ENCODE data around the gene LEP.
"Not testable (repeated sequence)": the region's sequence is repeated elsewhere in the genome, so short reads cannot be mapped to it uniquely, and the experiment has no call there.

LEP gene

DNA sequence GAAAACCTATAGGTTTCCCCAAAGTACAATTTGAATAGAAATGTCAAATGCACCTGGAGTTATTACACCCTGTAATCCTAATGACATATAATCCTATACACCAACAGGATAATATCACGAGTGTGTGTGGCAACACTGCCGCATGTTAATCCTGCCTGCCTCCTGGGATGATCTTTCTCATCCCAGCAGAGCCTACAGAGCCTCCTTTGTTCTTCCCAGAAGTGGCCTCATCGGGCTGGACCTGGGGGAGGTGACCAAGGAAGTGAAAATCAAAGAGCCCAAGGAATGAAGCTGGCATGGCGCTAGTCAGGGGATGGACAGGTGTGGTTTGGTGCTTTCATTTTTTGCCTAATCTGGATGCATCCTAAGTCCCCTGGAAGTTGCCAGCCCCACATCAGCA, 29.5 kb upstream of the LEP start:
- no peak for DNase-seq

- DNase-seq, result no peak
Measured at GRCh38 chr7:128214463-128214862, 26.6 kb upstream of the LEP start.

GRCh38 chr7:128215281-128215680, 25.8 kb upstream of the LEP start:
- no peak for DNase-seq

DNA sequence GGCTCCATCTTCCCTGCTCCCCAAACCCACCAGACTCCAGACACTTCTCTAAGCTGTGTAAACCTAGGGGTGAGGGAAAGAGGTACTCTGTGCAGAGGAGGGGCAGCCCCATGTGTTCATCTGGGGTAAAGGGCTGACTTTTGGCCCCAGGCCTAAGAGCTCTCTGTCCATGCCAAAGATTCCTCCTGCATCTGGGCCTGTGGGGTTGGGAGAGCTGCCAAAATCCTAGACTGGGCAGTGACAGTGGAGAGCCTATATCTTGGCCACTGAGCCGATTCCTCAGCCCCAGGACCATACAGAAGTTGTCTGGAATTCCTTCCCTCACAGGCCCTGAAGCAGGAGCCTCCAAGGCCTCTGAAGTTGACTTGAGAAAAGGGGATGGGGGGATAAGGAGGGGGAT, 25.3 kb upstream of the LEP start:
- no peak for DNase-seq

DNA sequence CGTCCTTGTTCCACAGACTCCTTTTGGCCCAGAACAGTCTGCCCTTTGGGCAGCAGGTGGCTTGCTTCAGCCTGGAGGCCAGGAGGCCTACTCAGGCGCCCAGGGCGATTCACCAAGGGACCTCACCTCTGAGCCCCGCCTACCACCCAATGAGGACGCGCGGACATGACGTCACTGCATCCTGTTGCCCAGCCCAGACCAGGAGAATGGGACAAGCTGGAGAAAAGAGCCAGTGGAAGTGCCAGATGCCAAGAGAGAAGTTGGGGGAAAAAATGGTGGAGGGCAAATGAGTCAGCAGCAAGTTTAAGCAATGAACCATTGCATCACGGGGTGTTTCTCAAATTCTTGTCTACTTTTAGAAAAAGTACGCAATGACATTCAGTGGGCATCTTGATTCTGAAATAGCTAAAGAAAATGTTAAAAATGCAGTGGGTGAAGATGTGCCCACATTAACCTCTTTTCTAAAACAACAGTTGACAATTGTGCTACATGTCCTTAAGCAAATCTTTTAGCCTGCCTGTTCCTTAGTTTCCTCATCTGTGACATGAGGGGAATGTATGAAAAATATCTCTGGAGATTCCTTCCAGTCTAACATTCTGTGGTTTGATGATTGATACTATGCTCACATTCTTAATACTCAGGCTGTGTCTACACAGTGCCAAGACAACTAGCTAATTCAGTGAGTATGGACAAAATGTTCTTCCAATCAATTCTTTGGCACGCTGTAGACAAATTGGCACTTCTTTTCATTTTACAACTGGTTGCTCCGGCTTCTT, 23.9 kb upstream of the LEP start:
- DNase-seq, result no peak

- DNase-seq, result no peak
Measured at GRCh38 chr7:128217967-128218652, 23.0 kb upstream of the LEP start.

DNA sequence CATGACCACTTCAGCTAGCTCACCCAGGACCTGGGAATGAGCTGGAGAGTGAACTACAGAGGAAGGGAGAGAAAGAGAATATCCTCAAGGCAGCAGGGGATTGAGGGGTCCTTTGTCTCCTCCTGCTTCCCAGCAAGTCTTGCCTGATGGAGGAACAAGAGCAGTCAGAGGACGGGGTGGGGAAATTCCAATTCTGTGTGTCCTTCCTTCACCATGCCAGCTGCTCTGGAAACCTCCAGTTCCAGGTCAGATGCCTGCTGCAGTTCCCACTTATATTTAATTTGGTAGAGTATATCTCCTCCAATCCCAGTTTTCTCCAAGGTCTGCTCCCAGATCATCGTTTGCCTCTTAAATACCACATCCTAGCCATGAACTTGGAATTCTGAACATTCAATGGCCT, 21.4 kb upstream of the LEP start:
- no peak for DNase-seq

DNA sequence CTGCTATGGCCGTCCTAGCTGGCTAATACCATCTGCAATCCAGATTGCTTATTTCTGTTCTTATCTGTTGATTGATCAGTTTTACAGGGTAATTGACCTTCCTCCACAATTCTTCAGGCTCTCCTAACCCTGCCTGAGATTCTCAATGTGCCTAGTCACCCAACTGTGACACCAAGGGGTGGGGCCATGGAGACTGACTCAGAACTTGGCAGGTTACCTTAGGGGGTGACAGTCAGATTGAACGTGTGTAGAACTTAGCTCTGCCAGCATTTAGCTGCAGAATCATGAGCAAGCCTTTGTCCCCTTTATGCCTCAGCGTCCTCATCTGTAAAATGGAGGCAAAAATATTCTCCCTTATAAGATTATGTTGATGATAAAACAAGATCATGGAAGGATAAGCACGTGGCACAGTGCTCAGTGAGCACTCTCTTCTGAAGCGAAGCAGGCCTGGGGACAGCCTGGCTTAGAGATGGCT, 19.1 kb upstream of the LEP start:
- DNase-seq, result no peak

DNA sequence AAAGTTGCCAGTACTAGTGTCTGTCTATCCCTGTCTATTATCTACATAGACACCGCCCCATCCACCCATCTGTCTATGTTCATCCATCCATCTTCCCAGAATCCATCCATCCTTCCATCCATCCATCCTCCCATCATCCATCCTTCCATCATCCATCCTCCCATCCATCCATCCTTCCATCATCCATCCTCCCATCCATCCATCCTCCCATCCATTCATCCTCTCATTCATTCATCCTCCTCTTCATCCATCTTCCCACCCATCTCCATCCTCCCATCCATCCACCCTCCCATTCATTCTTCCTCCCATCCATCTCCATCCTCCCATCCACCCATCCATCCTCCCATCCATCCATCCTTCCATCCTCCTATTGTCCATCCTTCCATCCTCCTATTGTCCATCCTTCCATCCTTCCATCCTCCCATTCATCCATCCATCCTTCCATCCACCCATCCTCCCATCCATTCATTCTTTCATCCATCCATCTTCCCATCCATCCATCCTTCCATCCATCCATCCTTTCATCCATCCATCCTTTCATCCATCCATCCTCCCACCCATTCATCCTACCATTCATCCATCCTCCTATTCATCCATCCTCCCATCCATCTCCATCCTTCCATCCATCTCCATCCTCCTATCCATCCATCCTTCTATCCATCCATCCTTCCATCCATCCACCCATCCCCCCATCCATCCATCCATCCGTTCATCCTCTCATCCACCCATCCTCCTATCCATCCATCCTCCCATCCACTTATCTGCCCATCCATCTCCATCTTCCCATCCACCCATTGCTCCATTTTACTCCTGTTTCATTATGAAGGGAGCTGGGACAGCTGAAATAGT, 14.7 kb upstream of the LEP start:
- no peak for DNase-seq

DNA sequence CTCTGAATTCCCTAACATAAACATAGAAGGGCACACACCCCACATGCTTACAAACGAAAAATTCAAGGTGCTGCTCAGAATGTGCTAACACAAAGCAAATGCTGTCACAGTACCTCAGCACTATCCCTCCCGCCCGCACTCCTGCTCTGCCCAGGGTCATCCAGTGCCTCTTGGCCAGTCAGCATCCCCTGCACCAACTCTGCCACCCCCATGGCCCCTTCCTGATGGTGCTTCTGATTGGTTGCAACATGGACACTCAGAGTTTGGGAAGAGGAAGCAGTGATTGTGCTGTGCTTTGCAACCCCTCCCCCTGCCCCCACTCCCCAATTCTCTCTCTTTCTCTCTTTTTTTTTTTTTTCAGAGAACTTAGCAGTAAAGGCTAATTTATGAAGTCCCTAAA, 13.8 kb upstream of the LEP start:
- DNase-seq, result no peak

GRCh38 chr7:128231021-128231420, 10.1 kb upstream of the LEP start:
- no peak for DNase-seq

GRCh38 chr7:128231677-128232076, 9.4 kb upstream of the LEP start:
- DNase-seq, result no peak

GRCh38 chr7:128233471-128233870, 7.6 kb upstream of the LEP start:
- DNase-seq, result no peak

DNA sequence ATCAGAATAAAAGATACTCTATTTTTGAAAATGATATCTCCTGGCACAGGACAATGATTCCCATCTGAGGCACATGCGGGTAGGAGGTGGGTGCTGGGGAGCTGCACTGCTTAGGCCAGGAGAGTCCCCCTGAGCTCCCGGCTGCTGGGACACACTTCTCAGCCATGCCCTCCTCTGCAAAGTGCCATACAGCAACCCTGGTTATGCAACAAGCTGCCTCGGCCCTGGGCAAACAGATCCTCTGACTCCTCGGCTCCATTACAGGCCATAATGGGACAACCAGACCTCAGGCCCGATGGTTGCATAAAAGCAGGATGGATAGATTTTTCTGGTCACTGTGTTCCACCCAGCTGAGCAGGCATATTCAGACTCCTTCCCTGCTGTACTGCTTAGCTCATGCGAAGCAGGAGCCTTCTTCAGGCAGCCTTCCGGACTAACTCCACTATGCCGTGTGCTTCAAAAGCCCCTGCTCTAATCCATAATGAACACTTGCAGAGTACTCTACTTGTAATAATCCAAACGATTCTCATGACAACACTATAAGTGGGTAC, 6.5 kb upstream of the LEP start:
- DNase-seq, result no peak

DNA sequence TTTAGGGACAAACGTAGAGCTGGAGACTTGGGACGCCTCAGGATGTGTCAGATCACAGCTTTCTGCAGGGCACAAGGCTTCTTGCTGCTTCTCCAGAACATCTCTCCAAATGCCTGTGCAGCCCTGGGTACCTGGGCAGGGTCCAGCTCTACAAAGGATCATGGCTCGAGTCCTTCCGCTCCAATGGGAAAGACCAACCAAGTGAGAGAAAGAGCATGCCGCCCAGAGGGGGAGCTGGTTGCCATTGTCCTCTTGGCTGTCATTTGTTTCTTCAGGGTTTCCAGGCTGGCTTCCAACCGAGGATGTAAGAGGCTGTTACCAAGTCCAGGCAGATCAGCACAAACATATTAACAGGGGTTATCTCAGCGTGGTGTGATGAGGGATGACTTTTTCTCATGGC, 5.6 kb upstream of the LEP start:
- no peak for DNase-seq

DNA sequence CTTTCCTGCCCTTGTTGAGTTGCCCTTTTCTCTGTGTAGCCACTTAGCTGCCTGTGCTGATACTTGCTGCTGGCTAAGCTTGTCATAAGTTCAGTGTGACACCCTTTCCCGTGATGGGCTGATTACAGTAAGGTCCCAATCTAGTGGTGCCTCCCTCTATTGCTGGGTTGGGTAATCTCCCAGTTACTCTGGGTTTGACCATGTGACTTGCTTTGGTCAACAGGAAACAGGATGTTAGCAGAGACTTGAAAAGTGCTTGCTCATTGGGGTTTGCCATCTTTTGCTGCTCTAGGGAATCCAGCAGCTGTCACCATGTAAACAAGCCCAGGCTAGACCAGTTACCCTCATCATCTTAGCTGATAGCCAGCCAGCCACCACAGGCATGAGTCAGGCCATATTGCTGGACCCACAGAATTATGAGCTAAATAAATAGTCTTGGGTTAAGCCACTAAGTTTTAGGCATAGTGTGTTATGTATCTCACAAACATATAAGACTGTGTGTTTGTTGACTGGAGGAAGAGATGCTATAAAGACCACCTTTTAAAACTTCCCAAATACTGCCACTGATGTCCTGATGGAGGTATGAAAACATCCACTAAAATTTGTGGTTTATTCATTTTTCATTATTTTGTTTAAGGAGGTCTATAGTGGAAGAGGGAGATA, 4.0 kb upstream of the LEP start:
- DNase-seq, result no peak

DNA sequence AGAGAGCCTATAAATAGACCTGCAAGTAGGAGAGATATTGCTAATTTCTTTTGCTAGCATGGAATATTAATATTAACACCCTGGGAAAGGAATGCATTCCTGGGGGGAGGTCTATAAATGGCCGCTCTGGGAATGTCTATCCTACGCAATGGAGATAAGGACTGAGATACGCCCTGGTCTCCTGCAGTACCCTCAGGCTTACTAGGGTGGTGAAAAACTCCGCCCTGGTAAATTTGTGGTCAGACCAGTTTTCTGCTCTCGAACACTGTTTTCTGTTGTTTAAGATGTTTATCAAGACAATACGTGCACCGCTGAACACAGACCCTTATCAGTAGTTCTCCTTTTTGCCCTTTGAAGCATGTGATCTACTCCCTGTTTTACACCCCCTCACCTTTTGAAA, 1.9 kb upstream of the LEP start:
- DNase-seq, result not testable (repeated sequence)

- no peak for DNase-seq
Measured at GRCh38 chr7:128242661-128243060, 1.6 kb downstream of the LEP start.

- no peak for DNase-seq
Measured at GRCh38 chr7:128243273-128243672, 2.2 kb downstream of the LEP start.

GRCh38 chr7:128244861-128245260, 3.8 kb downstream of the LEP start:
- no peak for DNase-seq

GRCh38 chr7:128247108-128247507, 6.0 kb downstream of the LEP start:
- no peak for DNase-seq

GRCh38 chr7:128247640-128248194, 6.6 kb downstream of the LEP start:
- no peak for DNase-seq

All from stimulated activated CD4-positive, alpha-beta T cell treated with anti-CD3 and anti-CD28 coated beads, Interleukin-4, amount 100 ng/mL, for 4 hours (primary cell).